Ovary (tissue), 9 donors: ENCODE results near the gene ERG28. TPM values are rescaled to one million over a fixed set of nuclear protein-coding genes. Genes with fewer than 3 reads are reported as not detected.
"Not testable (repeated sequence)": the region's sequence is repeated elsewhere in the genome, so short reads cannot be mapped to it uniquely, and the experiment has no call there.

Source experiments
- DNase-seq, 5 donors: peaks; one replicate each; pipeline ENCODE4 v3.0.0-alpha.2; 2019 to 2020
- H3K27ac ChIP-seq, 2 donors: fragments of 200-600 bp; one replicate each; pipeline versions ENCODE4 v1.5.1 to v1.8.0; 2019 to 2022
- H3K27me3 ChIP-seq: fragments of 200-600 bp; one replicate; pipeline ENCODE4 v1.8.0; 2022
- H3K36me3 ChIP-seq: fragments of 200-600 bp; sonication (generic); one replicate; pipeline ENCODE4 v1.5.1; 2019
- H3K4me1 ChIP-seq: one replicate; pipeline ENCODE4 v1.8.1; 2013; ENCODE audit warnings: mild to moderate bottlenecking, moderate library complexity; ENCODE audit not compliant: insufficient read depth
- H3K4me3 ChIP-seq: fragments of 200-600 bp; sonication (generic); one replicate; pipeline ENCODE4 v1.5.1; 2017
- H3K9me3 ChIP-seq, 2 donors: fragments of 200-600 bp in 1 of 2; sonication (generic) in 1 of 2; one replicate each; pipeline versions ENCODE4 v1.5.1 to v1.8.1; 2013 to 2019; ENCODE audit warnings: mild to moderate bottlenecking in 1 of 2, moderate library complexity in 1 of 2
- EP300 ChIP-seq: sonication (generic); formaldehyde crosslinking; IDR thresholded peaks from one replicate; pipeline ENCODE4 v1.6.1; 2017; ENCODE audit warnings: antibody characterized with exemption
- POLR2A ChIP-seq: fragments of 450-650 bp; IDR thresholded peaks from one replicate; pipeline ENCODE4 v1.6.1; 2017; ENCODE audit warnings: antibody characterized with exemption, mild to moderate bottlenecking, moderate library complexity
- WGBS, 3 donors: extraction: QIAGEN DNeasy Blood & Tissue Kit in 1 of 3; methylation state at CpG; one replicate each; pipeline versions ENCODE4 v1.1.5 to v1.1.7; 2013 to 2017; 5-methylcytosine and 5-hydroxymethylcytosine counted together
- intact Hi-C, 4 donors: fragments of 100-400 bp; cut with DNase I; formaldehyde crosslinking; loops; one replicate each; pipeline versions ENCODE4 v1.11.0 to v1.15.1; 2022 to 2023
- polyA plus RNA-seq, 2 donors: library from polyadenylated mRNA; stranded (reverse); fragments of 200-250 nt in 1 of 2; fragments of 350-450 nt in 1 of 2; fragmentation: Illumina TruSeq in 1 of 2; extraction: RNeasy Lipid Tissue Mini Kit (QIAGEN cat#74804) in 1 of 2; gene quantifications; one replicate each; pipeline ENCODE4 v1.2.3, GENCODE V29; 2013 to 2014
- total RNA-seq, 7 donors: library from RNA; depleted of rRNA in 2 of 7; stranded (reverse); fragments of >200 nt in 2 of 7; fragmentation: NEBNext Ultra II Directional in 3 of 7; extraction: Animal tissue kit (Norgen Biotek cat#: 25700) in 3 of 7; gene quantifications; one replicate each; pipeline versions ENCODE4 v1.1.0 to v1.2.4, GENCODE V29; 2016 to 2023
- TF ChIP-seq, protein P1 (sequence below), 3 donors: fragments of 450-650 bp in 2 of 3; fragments of 200-600 bp in 1 of 3; IDR thresholded peaks; one replicate each; pipeline versions ENCODE4 v1.5.1 to v1.8.0; 2016 to 2022; ENCODE audit warnings: antibody characterized with exemption in 3 of 3, mild to moderate bottlenecking in 1 of 3
- donor health status: DM: no; HTN: no; CAD: no; lungs with moderate emphysema.
- donor health status: DM: no; HTN: no; CAD: no.
- donor health status: Bipolar disorder and iron deficiency.
- donor health status: DM: yes; HTN: yes; CAD: no.
- donor health status: DM: no; HTN: no; CAD: no.
- donor health status: DM: yes; HTN: yes; CAD: no.

The ERG28 gene
- total and polyA plus RNA-seq, 9 donors: 11.4 to 55.1 (median 17.0) TPM

DNA sequence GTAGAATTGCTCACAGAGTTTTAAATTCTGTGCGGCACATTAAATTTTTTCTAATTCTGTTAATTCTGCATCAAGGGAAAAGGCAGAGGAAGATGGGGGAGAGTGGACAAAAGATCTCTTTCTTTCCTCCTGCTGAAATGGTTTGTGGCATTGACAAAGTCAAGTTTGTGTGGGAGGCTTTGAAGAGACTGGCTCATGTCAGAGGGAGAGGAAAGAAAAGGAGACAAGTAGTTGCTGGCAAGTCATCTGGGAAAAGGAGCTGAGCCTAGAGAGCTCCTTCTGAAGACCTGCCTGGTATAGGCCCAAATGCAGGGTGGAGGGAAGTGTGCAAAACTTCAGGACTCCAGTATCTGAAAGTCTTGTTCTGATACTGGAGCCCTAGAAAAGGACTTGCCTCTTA lies 36.7 kb upstream of the ERG28 start:
- intact Hi-C loops: no loop called here
- H3K4me1 ChIP-seq: no peaks in the 10 kb centered on the region
- H3K4me3 ChIP-seq: no peak overlapping the region
- H3K27ac ChIP-seq: no peak overlapping the region
- no peaks in the 10 kb centered on the region for H3K36me3 ChIP-seq
- TF ChIP-seq POLR2A (no peak), EP300 (no peak)
- TF ChIP-seq, protein P1, sequence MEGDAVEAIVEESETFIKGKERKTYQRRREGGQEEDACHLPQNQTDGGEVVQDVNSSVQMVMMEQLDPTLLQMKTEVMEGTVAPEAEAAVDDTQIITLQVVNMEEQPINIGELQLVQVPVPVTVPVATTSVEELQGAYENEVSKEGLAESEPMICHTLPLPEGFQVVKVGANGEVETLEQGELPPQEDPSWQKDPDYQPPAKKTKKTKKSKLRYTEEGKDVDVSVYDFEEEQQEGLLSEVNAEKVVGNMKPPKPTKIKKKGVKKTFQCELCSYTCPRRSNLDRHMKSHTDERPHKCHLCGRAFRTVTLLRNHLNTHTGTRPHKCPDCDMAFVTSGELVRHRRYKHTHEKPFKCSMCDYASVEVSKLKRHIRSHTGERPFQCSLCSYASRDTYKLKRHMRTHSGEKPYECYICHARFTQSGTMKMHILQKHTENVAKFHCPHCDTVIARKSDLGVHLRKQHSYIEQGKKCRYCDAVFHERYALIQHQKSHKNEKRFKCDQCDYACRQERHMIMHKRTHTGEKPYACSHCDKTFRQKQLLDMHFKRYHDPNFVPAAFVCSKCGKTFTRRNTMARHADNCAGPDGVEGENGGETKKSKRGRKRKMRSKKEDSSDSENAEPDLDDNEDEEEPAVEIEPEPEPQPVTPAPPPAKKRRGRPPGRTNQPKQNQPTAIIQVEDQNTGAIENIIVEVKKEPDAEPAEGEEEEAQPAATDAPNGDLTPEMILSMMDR (IDR thresholded peaks at IDR 0.05): no peak
- no peaks in the 10 kb centered on the region for H3K27me3 ChIP-seq
- no peak for DNase-seq
- H3K9me3 ChIP-seq: no peaks in the 10 kb centered on the region
- 88 to 92% (median 91%) methylated on average over 1 of the region's 1 CpG for WGBS, 3 donors

DNA sequence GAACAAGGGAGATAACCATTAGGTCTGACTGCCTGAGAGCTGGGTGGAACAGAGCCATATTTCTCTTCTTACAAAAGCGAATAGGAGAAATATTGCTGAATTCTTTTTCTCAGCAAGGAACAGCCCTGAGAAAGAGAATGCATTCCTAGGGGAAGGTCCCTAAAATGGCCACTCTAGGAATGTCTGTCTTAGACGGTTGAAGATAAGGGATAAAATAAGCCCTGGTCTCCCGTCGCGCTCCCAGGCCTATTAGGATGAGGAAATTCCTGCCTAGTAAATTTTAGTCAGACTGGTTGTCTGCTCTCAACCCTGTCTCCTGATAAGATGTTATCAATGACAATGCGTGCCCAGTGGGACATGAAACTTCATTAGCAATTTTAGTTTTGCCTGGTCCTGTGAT lies 34.3 kb upstream of the ERG28 start:
- H3K27me3 ChIP-seq, DNase-seq, H3K9me3 ChIP-seq, H3K27ac ChIP-seq, H3K4me1 ChIP-seq, H3K4me3 ChIP-seq, intact Hi-C loops, H3K36me3 ChIP-seq: not testable (repeated sequence)
- WGBS, 3 donors: 94 to 95% (median 94%) methylated on average over 6 of the region's 6 CpGs

DNA sequence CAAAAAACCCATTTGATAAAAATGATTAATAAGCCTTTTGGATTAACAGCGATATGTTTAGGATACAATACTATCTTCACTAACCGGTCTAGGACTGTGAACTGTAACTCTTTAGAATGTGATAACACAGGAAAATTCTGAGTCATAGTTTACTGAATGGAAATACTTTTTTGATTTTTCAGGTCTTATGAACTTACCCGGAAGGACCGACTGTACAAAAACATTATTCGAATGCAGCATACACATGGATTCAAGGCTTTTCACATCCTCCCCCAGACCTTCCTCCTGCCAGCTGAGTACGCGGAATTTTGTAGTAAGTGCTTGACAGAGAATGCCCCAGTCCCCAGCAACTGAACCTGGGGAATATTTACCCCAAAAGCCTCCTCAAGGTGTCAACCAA lies 29.3 kb upstream of the ERG28 start:
- intact Hi-C loops: no loop called here
- no peaks in the 10 kb centered on the region for H3K4me1 ChIP-seq
- H3K9me3 ChIP-seq: no peaks in the 10 kb centered on the region
- DNase-seq: no peak
- no peaks in the 10 kb centered on the region for H3K27me3 ChIP-seq
- no peaks in the 10 kb centered on the region for H3K36me3 ChIP-seq
- no peak for TF ChIP-seq EP300
- H3K27ac ChIP-seq: no peak overlapping the region
- 19 to 48% (median 44%) methylated on average over 7 of the region's 7 CpGs for WGBS, 3 donors
- no peak overlapping the region for H3K4me3 ChIP-seq

DNA sequence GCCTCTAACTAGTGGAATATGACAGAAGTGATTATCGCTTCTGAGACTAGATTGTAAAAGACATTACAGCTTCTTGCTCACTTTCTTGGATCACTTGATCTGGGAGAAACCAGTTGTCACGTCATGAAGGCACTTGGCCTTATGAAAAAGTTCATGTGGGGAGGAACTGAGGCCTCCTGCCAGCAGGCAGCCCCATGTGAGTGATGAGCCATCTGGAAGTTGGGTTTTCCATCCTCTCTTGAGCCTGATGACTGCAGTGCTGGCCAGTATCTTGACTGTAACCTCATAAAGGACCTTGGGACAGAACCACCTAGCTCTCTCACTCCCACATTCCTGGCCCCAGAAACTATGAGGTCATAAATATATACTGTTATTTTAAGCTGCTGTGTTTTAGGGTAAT lies 28.3 kb upstream of the ERG28 start:
- Histone ChIP-seq H3K4me3 (no peak overlapping the region), H3K27ac (no peak overlapping the region), H3K27me3 (no peaks in the 10 kb centered on the region), H3K36me3 (no peaks in the 10 kb centered on the region), H3K9me3 (no peaks in the 10 kb centered on the region), H3K4me1 (no peaks in the 10 kb centered on the region)
- TF ChIP-seq POLR2A: no peak
- DNase-seq: no peak
- WGBS, 3 donors: 67 to 92% (median 83%) methylated on average over 2 of the region's 2 CpGs
- intact Hi-C loops: no loop called here

- Histone ChIP-seq H3K9me3 (no peaks in the 10 kb centered on the region), H3K4me3 (no peak overlapping the region), H3K36me3 (no peaks in the 10 kb centered on the region), H3K27me3 (no peaks in the 10 kb centered on the region), H3K4me1 (no peaks in the 10 kb centered on the region), H3K27ac (no peak overlapping the region)
- DNase-seq: no peak
- TF ChIP-seq, protein P1 (IDR thresholded peaks at IDR 0.05): no peak
- TF ChIP-seq POLR2A: no peak
- no peak for TF ChIP-seq EP300
- intact Hi-C loops: no loop called here
- 92 to 99% (median 93%) methylated on average over 2 of the region's 2 CpGs for WGBS, 3 donors
These were observed 25.2 kb upstream of the ERG28 start for GRCh38 chr14:75685910-75686309.

DNA sequence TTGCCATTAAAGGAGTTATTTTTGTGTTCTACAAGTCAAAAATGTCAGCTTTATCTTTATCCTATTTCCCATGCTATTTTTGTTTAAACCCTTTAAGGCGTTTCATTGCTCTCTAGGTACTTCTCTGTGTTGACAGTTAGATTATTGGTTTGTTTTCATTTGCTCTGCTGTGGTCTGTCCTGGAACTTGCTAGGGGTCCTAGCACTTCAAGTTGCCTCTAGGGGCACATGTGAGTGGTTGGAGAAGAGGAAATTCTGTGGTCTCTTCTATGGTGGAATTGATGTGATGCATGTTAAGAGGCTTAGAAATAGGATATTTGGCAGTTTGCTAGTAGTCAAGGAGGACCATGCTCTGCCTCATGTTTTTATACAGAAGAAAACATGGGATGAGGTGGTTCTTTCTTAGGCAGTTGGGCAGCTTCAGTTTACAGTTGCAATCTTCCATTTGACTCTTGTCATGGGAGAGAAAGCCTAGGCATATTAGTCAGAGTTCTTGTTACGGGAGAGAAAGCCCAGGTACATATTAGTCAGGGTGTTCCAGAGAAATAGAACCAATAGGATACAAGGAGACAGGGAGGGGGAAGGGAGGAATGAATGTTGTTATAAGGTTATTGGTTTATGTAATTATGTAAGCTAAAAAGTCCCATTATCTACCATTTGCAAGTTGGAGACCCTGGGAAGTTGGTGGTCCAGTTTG lies 14.7 kb upstream of the ERG28 start:
- Histone ChIP-seq H3K9me3 (no peaks in the 10 kb centered on the region), H3K27ac (no peak overlapping the region), H3K36me3 (no peaks in the 10 kb centered on the region), H3K27me3 (no peaks in the 10 kb centered on the region), H3K4me1 (no peaks in the 10 kb centered on the region), H3K4me3 (no peak overlapping the region)
- WGBS, 3 donors: 61 to 68% (median 63%) methylated on average over 2 of the region's 2 CpGs
- TF ChIP-seq, protein P1 (IDR thresholded peaks at IDR 0.05): no peak
- no peak for TF ChIP-seq EP300
- TF ChIP-seq POLR2A: no peak
- intact Hi-C loops: no loop called here
- no peak for DNase-seq
